NCI-H146 treated with DMSO at 0.1 percent for 48 hours (cell line): ENCODE data around the gene AMIGO2.
"Not testable (repeated sequence)": the region's sequence is repeated elsewhere in the genome, so short reads cannot be mapped to it uniquely, and the experiment has no call there.

Experiments used
- DNase-seq: peaks from one replicate; lab custom pipeline; 2025; ENCODE audit not compliant: unreplicated experiment; lab: John Stamatoyannopoulos, UW

The AMIGO2 gene

GRCh38 chr12:47075192-47076084 lies 4.3 kb downstream of the AMIGO2 start:
- DNase-seq = no peak

GRCh38 chr12:47074757-47075156 lies 5.0 kb downstream of the AMIGO2 start:
- DNase-seq = no peak

- no peak for DNase-seq
Observed at GRCh38 chr12:47073951-47074350, 5.8 kb downstream of the AMIGO2 start.

GRCh38 chr12:47071241-47071852 lies 8.4 kb downstream of the AMIGO2 start:
- peak; percentile 26 for DNase-seq

GRCh38 chr12:47070310-47070709 lies 9.4 kb downstream of the AMIGO2 start:
- DNase-seq = no peak

GRCh38 chr12:47068539-47068938 lies 11.2 kb downstream of the AMIGO2 start:
- DNase-seq = no peak

- no peak for DNase-seq
Observed at GRCh38 chr12:47067771-47068431, 11.9 kb downstream of the AMIGO2 start.

- no peak for DNase-seq
Observed at GRCh38 chr12:47067176-47067575, 12.6 kb downstream of the AMIGO2 start.

GRCh38 chr12:47066278-47067025 lies 13.3 kb downstream of the AMIGO2 start:
- no peak for DNase-seq

GRCh38 chr12:47065546-47065945 lies 14.2 kb downstream of the AMIGO2 start:
- DNase-seq = no peak

- DNase-seq = not testable (repeated sequence)
Observed at GRCh38 chr12:47058640-47059039, 21.1 kb downstream of the AMIGO2 start.

GRCh38 chr12:47056944-47057343 lies 22.8 kb downstream of the AMIGO2 start:
- DNase-seq = not testable (repeated sequence)

- DNase-seq = not testable (repeated sequence)
Observed at GRCh38 chr12:47055856-47056255, 23.9 kb downstream of the AMIGO2 start.

- DNase-seq = no peak
Observed at GRCh38 chr12:47054659-47055058, 25.1 kb downstream of the AMIGO2 start.

GRCh38 chr12:47053961-47054360 lies 25.8 kb downstream of the AMIGO2 start:
- DNase-seq = no peak

- no peak for DNase-seq
Observed at GRCh38 chr12:47052274-47052673, 27.5 kb downstream of the AMIGO2 start.

GRCh38 chr12:47051291-47051690 lies 28.5 kb downstream of the AMIGO2 start:
- not testable (repeated sequence) for DNase-seq

GRCh38 chr12:47048541-47048940 lies 31.2 kb downstream of the AMIGO2 start:
- DNase-seq = no peak

- no peak for DNase-seq
Observed at GRCh38 chr12:47041327-47041726, 38.4 kb downstream of the AMIGO2 start.

- DNase-seq = no peak
Observed at GRCh38 chr12:47039756-47040155, 40.0 kb downstream of the AMIGO2 start.

GRCh38 chr12:47039079-47039478 lies 40.7 kb downstream of the AMIGO2 start:
- DNase-seq = no peak
